T-helper 1 cell treated with Interleukin-12 subunit alpha and Interleukin-12 subunit beta and Interleukin-4 antibody, amounts not matched to agents 30 μg/mL and 1 μg/mL, for 36 hours (primary cell): ENCODE results near the gene SUN2.

ENCODE experiments used
- H3K27ac Mint-ChIP-seq: one replicate; pipeline ENCODE4 v1.8.0; 2021; ENCODE audit warnings: mild to moderate bottlenecking, mixed read lengths
- H3K27me3 Mint-ChIP-seq: one replicate; pipeline ENCODE4 v1.8.0; 2021; ENCODE audit warnings: low read depth, mixed read lengths
- H3K36me3 Mint-ChIP-seq: one replicate; pipeline ENCODE4 v1.8.0; 2021; ENCODE audit warnings: low read depth, mixed read lengths
- H3K4me1 Mint-ChIP-seq: one replicate; pipeline ENCODE4 v1.8.0; 2021; ENCODE audit warnings: low read depth, mixed read lengths
- H3K4me3 Mint-ChIP-seq: one replicate; pipeline ENCODE4 v1.8.0; 2021; ENCODE audit warnings: mild to moderate bottlenecking, moderate library complexity, mixed read lengths
- H3K9me3 Mint-ChIP-seq: one replicate; pipeline ENCODE4 v1.8.0; 2021; ENCODE audit warnings: mixed read lengths

Gene SUN2

GRCh38 chr22:38788021-38788816 is 32.4 kb upstream of the SUN2 start:
- no peaks in the 10 kb centered on the region for H3K27me3 Mint-ChIP-seq
- H3K4me3 Mint-ChIP-seq, result no peak overlapping the region
- no peak overlapping the region for H3K27ac Mint-ChIP-seq
- no peaks in the 10 kb centered on the region for H3K9me3 Mint-ChIP-seq
- peaks cover 5% of the 10 kb centered on the region for H3K4me1 Mint-ChIP-seq
- no peaks in the 10 kb centered on the region for H3K36me3 Mint-ChIP-seq

DNA sequence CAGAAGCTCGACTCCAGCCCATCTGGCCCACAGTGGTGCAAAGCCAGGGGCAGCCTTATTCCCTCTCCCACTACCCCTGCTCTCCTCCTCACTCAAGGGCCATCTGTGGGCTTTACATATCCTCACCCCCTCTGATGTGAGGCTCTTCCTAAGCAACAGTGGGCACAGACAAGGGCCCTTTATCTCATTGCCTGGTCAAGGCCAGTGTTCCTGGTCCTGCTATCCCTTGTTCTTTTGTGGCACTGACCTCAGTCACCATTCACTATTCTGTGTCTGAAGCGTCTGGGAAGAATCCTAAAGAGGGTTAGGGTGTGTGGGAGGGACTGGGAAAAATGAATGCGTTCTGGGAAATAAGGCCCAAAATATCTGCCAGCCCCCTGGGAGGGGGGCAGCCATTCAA is 30.8 kb upstream of the SUN2 start:
- no peaks in the 10 kb centered on the region for H3K27me3 Mint-ChIP-seq
- H3K36me3 Mint-ChIP-seq, result no peaks in the 10 kb centered on the region
- peaks cover 3% of the 10 kb centered on the region for H3K4me1 Mint-ChIP-seq
- no peak overlapping the region for H3K27ac Mint-ChIP-seq
- no peaks in the 10 kb centered on the region for H3K9me3 Mint-ChIP-seq
- no peak overlapping the region for H3K4me3 Mint-ChIP-seq

GRCh38 chr22:38784856-38785255 is 29.1 kb upstream of the SUN2 start:
- Mint-ChIP-seq H3K4me1 (peaks cover 3% of the 10 kb centered on the region), H3K9me3 (no peaks in the 10 kb centered on the region), H3K36me3 (no peaks in the 10 kb centered on the region), H3K4me3 (no peak overlapping the region), H3K27ac (no peak overlapping the region), H3K27me3 (no peaks in the 10 kb centered on the region)

DNA sequence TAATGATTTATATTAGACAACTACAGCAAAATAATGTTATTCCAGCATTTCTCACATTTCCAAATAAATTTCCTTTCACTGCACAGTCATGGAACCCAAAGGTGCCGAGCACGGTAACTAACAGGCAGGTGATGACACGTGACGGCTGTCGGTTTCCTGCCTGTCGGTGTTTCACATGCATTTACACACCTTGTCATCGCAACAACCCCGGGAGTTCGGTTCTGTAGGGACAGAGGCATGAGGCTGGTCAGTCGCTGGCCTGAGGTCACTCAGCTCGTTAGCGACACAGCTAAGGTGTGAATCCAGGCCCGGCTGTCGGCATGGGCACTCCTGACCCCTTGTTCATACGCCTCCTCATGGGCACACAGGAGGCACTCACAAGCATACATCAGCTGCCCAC is 28.2 kb upstream of the SUN2 start:
- H3K27me3 Mint-ChIP-seq, result no peaks in the 10 kb centered on the region
- no peaks in the 10 kb centered on the region for H3K9me3 Mint-ChIP-seq
- H3K4me3 Mint-ChIP-seq, result no peak overlapping the region
- H3K4me1 Mint-ChIP-seq, result peaks cover 3% of the 10 kb centered on the region
- H3K36me3 Mint-ChIP-seq, result no peaks in the 10 kb centered on the region
- H3K27ac Mint-ChIP-seq, result no peak overlapping the region

- Mint-ChIP-seq H3K27me3 (no peaks in the 10 kb centered on the region), H3K4me3 (no peak overlapping the region), H3K27ac (no peak overlapping the region), H3K36me3 (no peaks in the 10 kb centered on the region), H3K9me3 (no peaks in the 10 kb centered on the region), H3K4me1 (peaks cover 3% of the 10 kb centered on the region)
Measured at GRCh38 chr22:38783095-38783615, 27.4 kb upstream of the SUN2 start.

DNA sequence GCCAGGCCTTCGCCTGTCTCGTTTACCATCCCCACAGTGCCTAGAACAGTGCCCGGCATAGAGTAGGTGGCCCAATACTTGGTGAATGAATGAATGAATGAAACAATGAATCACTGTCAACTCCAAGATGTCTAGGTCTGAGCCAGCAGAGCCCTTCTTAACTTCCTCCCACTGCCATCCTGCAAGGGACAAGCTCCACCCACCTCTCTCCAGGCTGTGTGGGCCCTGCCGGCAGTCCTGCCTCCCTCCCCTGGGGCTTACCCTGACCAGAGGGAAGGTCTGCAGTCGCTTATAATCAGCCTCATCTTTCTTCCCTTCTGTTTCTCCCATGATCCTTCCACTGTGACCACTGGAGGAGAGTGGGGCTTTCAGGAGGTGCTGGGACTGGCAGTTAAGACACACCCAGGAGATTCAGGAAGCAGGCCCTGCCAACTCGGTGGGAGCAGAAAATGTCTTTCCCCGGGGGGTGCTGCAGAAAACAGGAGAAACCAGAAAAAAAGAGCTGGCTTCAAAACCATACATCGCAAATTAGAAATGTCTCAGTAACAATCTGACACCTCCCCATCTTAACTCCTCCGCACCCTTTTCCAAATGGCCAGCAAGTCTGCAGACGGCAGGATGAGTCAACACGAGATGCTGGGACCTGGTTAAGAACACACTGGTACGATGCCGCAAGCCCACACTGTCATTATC is 26.8 kb upstream of the SUN2 start:
- Mint-ChIP-seq H3K4me1 (peaks cover 3% of the 10 kb centered on the region), H3K36me3 (no peaks in the 10 kb centered on the region), H3K27ac (no peak overlapping the region), H3K4me3 (no peak overlapping the region), H3K27me3 (no peaks in the 10 kb centered on the region), H3K9me3 (no peaks in the 10 kb centered on the region)

DNA sequence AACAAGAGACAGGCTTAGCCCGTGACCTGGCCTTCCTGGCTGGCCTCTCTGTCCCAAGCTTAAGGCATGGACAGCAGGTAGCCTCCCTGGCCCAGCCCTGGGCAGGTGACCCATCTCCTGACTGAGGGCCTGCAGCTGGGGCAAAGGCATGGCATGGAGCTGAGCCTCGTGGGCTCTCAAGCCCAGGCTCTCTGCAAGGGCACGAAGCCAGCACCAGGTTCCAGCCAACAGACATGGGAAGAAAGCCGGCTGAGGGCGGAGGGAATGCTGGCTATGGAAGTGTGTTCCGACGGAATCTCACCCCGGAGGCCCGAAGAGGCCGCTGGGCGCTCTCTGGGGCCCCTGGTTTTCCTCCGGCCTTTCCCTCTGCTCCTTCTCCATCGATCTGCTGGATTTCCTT is 25.2 kb upstream of the SUN2 start:
- H3K27ac Mint-ChIP-seq, result no peak overlapping the region
- H3K4me1 Mint-ChIP-seq, result peaks cover 3% of the 10 kb centered on the region
- H3K27me3 Mint-ChIP-seq, result no peaks in the 10 kb centered on the region
- no peak overlapping the region for H3K4me3 Mint-ChIP-seq
- no peaks in the 10 kb centered on the region for H3K9me3 Mint-ChIP-seq
- H3K36me3 Mint-ChIP-seq, result no peaks in the 10 kb centered on the region

GRCh38 chr22:38777087-38777671 is 21.4 kb upstream of the SUN2 start:
- no peaks in the 10 kb centered on the region for H3K27me3 Mint-ChIP-seq
- H3K27ac Mint-ChIP-seq, result no peak overlapping the region
- H3K9me3 Mint-ChIP-seq, result no peaks in the 10 kb centered on the region
- H3K4me1 Mint-ChIP-seq, result peaks cover 3% of the 10 kb centered on the region
- H3K4me3 Mint-ChIP-seq, result no peak overlapping the region
- H3K36me3 Mint-ChIP-seq, result no peaks in the 10 kb centered on the region

DNA sequence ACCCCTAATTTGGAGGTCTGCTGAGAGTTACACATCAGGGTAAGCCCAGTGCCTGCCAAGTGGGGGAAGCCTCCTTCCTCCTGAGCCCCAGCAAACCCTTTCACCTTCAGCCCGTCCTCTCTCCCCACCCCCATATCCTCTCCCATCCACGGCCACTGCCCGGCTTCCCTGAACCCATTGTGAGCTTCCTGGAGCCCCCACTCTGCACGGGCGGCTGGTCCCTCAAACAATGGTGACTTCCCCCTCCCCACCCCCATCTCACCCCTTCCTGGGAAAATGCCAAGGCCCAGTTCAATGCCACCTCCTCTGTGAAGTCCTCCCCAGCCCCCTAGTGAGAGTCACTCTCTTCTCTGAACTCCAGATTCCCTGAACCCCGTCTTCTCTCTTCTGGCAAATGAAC is 20.3 kb upstream of the SUN2 start:
- H3K27me3 Mint-ChIP-seq, result no peaks in the 10 kb centered on the region
- no peaks in the 10 kb centered on the region for H3K36me3 Mint-ChIP-seq
- H3K27ac Mint-ChIP-seq, result no peak overlapping the region
- H3K9me3 Mint-ChIP-seq, result no peaks in the 10 kb centered on the region
- H3K4me1 Mint-ChIP-seq, result peaks cover 3% of the 10 kb centered on the region
- H3K4me3 Mint-ChIP-seq, result no peak overlapping the region

- Mint-ChIP-seq H3K27ac (no peak overlapping the region), H3K4me3 (no peak overlapping the region), H3K27me3 (no peaks in the 10 kb centered on the region), H3K36me3 (no peaks in the 10 kb centered on the region), H3K9me3 (no peaks in the 10 kb centered on the region), H3K4me1 (peaks cover 3% of the 10 kb centered on the region)
Measured at GRCh38 chr22:38775656-38776055, 19.9 kb upstream of the SUN2 start.

DNA sequence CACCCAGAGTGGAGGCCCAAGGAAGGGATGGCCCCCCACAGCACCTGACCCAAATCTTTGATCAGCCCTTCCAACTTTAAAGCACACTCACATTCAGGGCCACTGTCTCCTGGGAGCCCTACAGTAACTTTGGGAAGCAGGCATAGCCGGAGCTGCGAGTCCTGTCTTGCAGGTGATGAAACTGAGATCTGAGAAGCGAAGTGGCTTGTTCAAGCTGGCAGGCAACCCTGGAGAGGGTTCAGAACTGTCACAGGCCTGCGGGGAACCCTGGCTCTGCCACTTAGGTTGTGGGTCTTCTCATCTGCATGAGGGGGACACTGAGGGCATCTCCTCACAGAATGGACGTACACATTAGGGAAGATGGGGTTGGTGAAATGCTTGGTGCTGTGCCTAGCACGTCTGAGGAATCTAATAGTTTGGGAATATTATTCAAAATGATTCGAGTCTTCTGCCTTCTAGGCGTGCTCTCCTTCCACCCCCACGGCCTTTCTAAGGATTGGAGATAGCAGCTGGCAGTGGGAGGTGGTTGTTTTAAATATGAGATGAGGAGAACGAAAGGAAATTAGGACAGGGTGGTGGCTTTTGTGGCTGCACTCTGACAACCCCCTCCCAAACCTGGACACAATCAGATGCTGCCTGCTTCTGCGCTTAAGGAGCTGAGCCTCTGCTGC is 18.8 kb upstream of the SUN2 start:
- no peak overlapping the region for H3K27ac Mint-ChIP-seq
- no peaks in the 10 kb centered on the region for H3K27me3 Mint-ChIP-seq

DNA sequence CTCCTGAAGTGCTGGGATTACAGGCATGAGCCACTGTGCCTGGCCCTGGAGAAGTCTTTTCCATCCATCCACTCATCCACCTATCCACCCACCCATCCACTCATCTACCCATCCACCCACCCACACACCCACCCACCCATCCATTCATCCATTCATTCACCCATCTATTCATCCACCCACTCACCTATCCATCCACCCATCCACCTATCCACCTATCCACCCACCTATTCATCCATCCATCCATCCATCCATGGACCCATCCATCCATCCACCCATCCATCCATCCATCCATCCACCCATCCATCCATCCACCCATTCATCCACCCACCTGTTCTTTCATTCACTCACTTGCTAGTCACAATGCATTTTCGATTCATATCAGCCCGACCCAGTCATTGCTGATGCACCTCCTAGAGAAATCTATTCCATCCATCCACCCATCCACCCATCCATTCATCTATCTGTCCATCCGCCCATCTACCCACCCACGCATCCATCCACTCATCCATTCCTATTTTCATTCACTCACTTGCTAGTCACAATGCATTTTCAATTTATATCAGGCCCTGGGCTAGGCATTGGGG is 17.7 kb upstream of the SUN2 start:
- Mint-ChIP-seq H3K27ac (no peak overlapping the region), H3K27me3 (no peaks in the 10 kb centered on the region), H3K9me3 (no peaks in the 10 kb centered on the region), H3K4me1 (peaks cover 4% of the 10 kb centered on the region), H3K4me3 (no peak overlapping the region), H3K36me3 (no peaks in the 10 kb centered on the region)

More for the DNA sequence above, 18.8 kb upstream of the SUN2 start:
- no peaks in the 10 kb centered on the region for H3K36me3 Mint-ChIP-seq
- H3K9me3 Mint-ChIP-seq, result no peaks in the 10 kb centered on the region
- H3K4me1 Mint-ChIP-seq, result peaks cover 3% of the 10 kb centered on the region
- H3K4me3 Mint-ChIP-seq, result no peak overlapping the region

DNA sequence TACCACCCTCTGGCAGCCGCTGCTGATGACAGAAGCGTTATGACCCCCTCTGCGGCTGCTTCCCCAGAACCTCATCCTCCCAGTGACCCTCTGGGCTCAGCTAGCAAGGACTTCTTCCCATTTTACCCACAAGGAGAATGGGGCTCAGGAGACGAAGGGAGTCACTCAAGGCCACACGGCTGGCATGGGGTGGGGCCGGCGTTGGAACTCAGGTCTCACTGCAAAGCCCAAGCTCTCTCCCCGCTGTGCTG is 16.8 kb upstream of the SUN2 start:
- peaks cover 4% of the 10 kb centered on the region for H3K4me1 Mint-ChIP-seq
- no peaks in the 10 kb centered on the region for H3K36me3 Mint-ChIP-seq
- H3K4me3 Mint-ChIP-seq, result no peak overlapping the region
- no peaks in the 10 kb centered on the region for H3K9me3 Mint-ChIP-seq
- H3K27me3 Mint-ChIP-seq, result no peaks in the 10 kb centered on the region
- H3K27ac Mint-ChIP-seq, result no peak overlapping the region

GRCh38 chr22:38770257-38770949 is 14.6 kb upstream of the SUN2 start:
- H3K4me1 Mint-ChIP-seq, result peaks cover 3% of the 10 kb centered on the region
- H3K27ac Mint-ChIP-seq, result no peak overlapping the region
- no peaks in the 10 kb centered on the region for H3K27me3 Mint-ChIP-seq
- H3K4me3 Mint-ChIP-seq, result no peak overlapping the region
- no peaks in the 10 kb centered on the region for H3K36me3 Mint-ChIP-seq
- H3K9me3 Mint-ChIP-seq, result no peaks in the 10 kb centered on the region
